Neural cell (in vitro differentiated cells): Measurements from ENCODE around the gene HHIPL2. TPM values are rescaled to one million over a fixed set of nuclear protein-coding genes. Genes with fewer than 3 reads are reported as not detected.

ENCODE experiments used
- H2AFZ ChIP-seq: fragments of 200-600, 300-800 bp; sonication (generic), shearing (Covaris generic); 2 replicates; pipeline ENCODE4 v1.6.0; 2014; ENCODE audit warnings: low read depth, mild to moderate bottlenecking, antibody characterized with exemption, low read length, moderate library complexity
- H3F3A ChIP-seq: fragments of 200-600 bp; shearing (Covaris generic); 2 replicates; pipeline ENCODE4 v1.6.1; 2016; ENCODE audit warnings: mild to moderate bottlenecking, moderate library complexity, mixed read lengths, antibody characterized with exemption, low read length; ENCODE audit not compliant: insufficient read depth, poor library complexity, severe bottlenecking
- H3K27ac ChIP-seq: fragments of 200-600, 300-800 bp; sonication (generic), shearing (Covaris generic); 2 replicates; pipeline ENCODE4 v1.5.1; 2014; ENCODE audit warnings: mild to moderate bottlenecking, low read length, moderate library complexity
- H3K27me3 ChIP-seq: fragments of 300-800, 200-600 bp; sonication (generic), shearing (Covaris generic); 2 replicates; pipeline ENCODE4 v1.6.0; 2014; ENCODE audit warnings: mild to moderate bottlenecking, low read depth, low read length, moderate library complexity; ENCODE audit not compliant: insufficient read depth
- H3K36me3 ChIP-seq: fragments of 300-800, 200-600 bp; sonication (generic), shearing (Covaris generic); 2 replicates; pipeline ENCODE4 v1.5.1; 2014; ENCODE audit warnings: mild to moderate bottlenecking, antibody characterized with exemption, low read length, moderate library complexity; ENCODE audit not compliant: insufficient read depth
- H3K4me2 ChIP-seq: fragments of 300-800, 200-600 bp; sonication (generic), shearing (Covaris generic); 2 replicates; pipeline ENCODE4 v1.6.0; 2014; ENCODE audit warnings: mild to moderate bottlenecking, low read length
- H3K4me3 ChIP-seq: fragments of 300-800, 200-600 bp; sonication (generic), shearing (Covaris generic); 2 replicates; pipeline ENCODE4 v1.5.1; 2014; ENCODE audit warnings: mild to moderate bottlenecking, low read length, moderate library complexity
- H3K79me2 ChIP-seq: fragments of 200-600 bp; shearing (Covaris generic); replicated peaks from 2 replicates; pipeline ENCODE4 v1.6.0; 2014; ENCODE audit warnings: mild to moderate bottlenecking, low read length, moderate library complexity; ENCODE audit not compliant: insufficient read depth
- H3K9ac ChIP-seq: fragments of 300-800, 200-600 bp; sonication (generic), shearing (Covaris generic); 2 replicates; pipeline ENCODE4 v1.6.1; 2016; ENCODE audit warnings: mild to moderate bottlenecking, low read length, mixed read lengths
- H3K9me2 ChIP-seq: fragments of 200-600 bp; shearing (Covaris generic); 2 replicates; pipeline ENCODE4 v1.6.1; 2016; ENCODE audit warnings: mild to moderate bottlenecking, low read length, mixed read lengths; ENCODE audit not compliant: insufficient read depth
- H3K9me3 ChIP-seq: fragments of 200-600, 300-800 bp; sonication (generic), shearing (Covaris generic); 2 replicates; pipeline ENCODE4 v1.6.1; 2016; ENCODE audit warnings: mild to moderate bottlenecking, mixed run types, low read length, moderate library complexity, mixed read lengths
- H4K20me1 ChIP-seq: fragments of 200-600 bp; shearing (Covaris generic); 2 replicates; pipeline ENCODE4 v1.6.1; 2016; ENCODE audit warnings: mild to moderate bottlenecking, mixed run types; ENCODE audit not compliant: insufficient read depth
- CTCF ChIP-seq: fragments of 450-650 bp; IDR thresholded peaks from 2 replicates; pipeline ENCODE4 v1.5.1; 2014; ENCODE audit warnings: antibody characterized with exemption, mild to moderate bottlenecking, moderate library complexity; ENCODE audit not compliant: poor library complexity, severe bottlenecking
- EP300 ChIP-seq: fragments of 450-650 bp; conservative IDR thresholded peaks from 2 replicates; pipeline ENCODE4 v1.6.1; 2014; ENCODE audit warnings: antibody characterized with exemption, mild to moderate bottlenecking, moderate library complexity; ENCODE audit not compliant: poor library complexity, severe bottlenecking
- EZH2 ChIP-seq: fragments of 200-600, 300-800 bp; shearing (Covaris generic), sonication (generic); IDR thresholded peaks from 2 replicates; pipeline ENCODE4 v1.6.1; 2014; ENCODE audit warnings: antibody characterized with exemption, low read length, borderline replicate concordance, mild to moderate bottlenecking; ENCODE audit not compliant: insufficient read depth, poor library complexity, severe bottlenecking
- MXI1 ChIP-seq: fragments of 450-650 bp; conservative IDR thresholded peaks from 2 replicates; pipeline ENCODE4 v1.6.1; 2014; ENCODE audit warnings: antibody characterized with exemption, mild to moderate bottlenecking; ENCODE audit not compliant: poor library complexity, severe bottlenecking
- POLR2AphosphoS5 ChIP-seq: IDR thresholded peaks from 2 replicates; pipeline ENCODE4 v1.6.1; 2012
- RAD21 ChIP-seq: fragments of 450-650 bp; conservative IDR thresholded peaks from 2 replicates; pipeline ENCODE4 v1.6.1; 2014; ENCODE audit warnings: antibody characterized with exemption, mild to moderate bottlenecking, moderate library complexity
- REST ChIP-seq: IDR thresholded peaks from 2 replicates; pipeline ENCODE4 v1.6.1; 2012; ENCODE audit warnings: borderline replicate concordance
- SMC3 ChIP-seq: fragments of 450-650 bp; conservative IDR thresholded peaks from 2 replicates; pipeline ENCODE4 v1.6.1; 2014; ENCODE audit warnings: antibody characterized with exemption, mild to moderate bottlenecking, moderate library complexity; ENCODE audit not compliant: poor library complexity
- TAF1 ChIP-seq: IDR thresholded peaks from 2 replicates; pipeline ENCODE4 v1.6.1; 2012; ENCODE audit warnings: low read depth
- polyA plus RNA-seq: library from polyadenylated mRNA; depleted of rRNA; stranded (reverse); fragments of >200 nt; gene quantifications from 2 replicates; pipeline ENCODE4 v1.2.3, GENCODE V29; 2014

HHIPL2 gene
- polyA plus RNA-seq, 1 donor from 2014 or later, result 0.36 TPM

- no peak for TF ChIP-seq RAD21
- TF ChIP-seq POLR2AphosphoS5, result no peak
- TF ChIP-seq TAF1, result no peak
- TF ChIP-seq EP300, result no peak
- no peak for TF ChIP-seq SMC3
- no peak for TF ChIP-seq CTCF
- no peak for TF ChIP-seq EZH2
- TF ChIP-seq MXI1, result no peak
- no peak for TF ChIP-seq REST
- no peaks in the 10 kb centered on the region for H4K20me1 ChIP-seq
- H3K27me3 ChIP-seq, result no peaks in the 10 kb centered on the region
- H3K9me2 ChIP-seq, result no peaks in the 10 kb centered on the region
- no peaks in the 10 kb centered on the region for H3K79me2 ChIP-seq
- no peak overlapping the region for H3K27ac ChIP-seq
- no peak overlapping the region for H3K9ac ChIP-seq
- no peaks in the 10 kb centered on the region for H3F3A ChIP-seq
- H3K36me3 ChIP-seq, result no peaks in the 10 kb centered on the region
- no peak overlapping the region for H3K4me2 ChIP-seq
- H3K9me3 ChIP-seq, result no peaks in the 10 kb centered on the region
- H2AFZ ChIP-seq, result no peak overlapping the region
- H3K4me3 ChIP-seq, result no peak overlapping the region
Observed at GRCh38 chr1:222594789-222595188, 46.9 kb upstream of the HHIPL2 start.

- Histone ChIP-seq H2AFZ (no peak overlapping the region), H3K27ac (no peak overlapping the region), H3K9ac (no peak overlapping the region), H3F3A (no peaks in the 10 kb centered on the region), H3K4me2 (no peak overlapping the region), H3K9me2 (no peaks in the 10 kb centered on the region), H3K79me2 (peaks cover 15% of the 10 kb centered on the region), H3K9me3 (no peaks in the 10 kb centered on the region), H3K4me3 (no peak overlapping the region), H3K27me3 (no peaks in the 10 kb centered on the region), H3K36me3 (peaks cover under 1% of the 10 kb centered on the region), H4K20me1 (no peaks in the 10 kb centered on the region)
- TF ChIP-seq RAD21, result no peak
- TF ChIP-seq TAF1, result no peak
- no peak for TF ChIP-seq EP300
- no peak for TF ChIP-seq MXI1
- TF ChIP-seq POLR2AphosphoS5, result no peak
- no peak for TF ChIP-seq REST
- no peak for TF ChIP-seq EZH2
- no peak for TF ChIP-seq CTCF
- no peak for TF ChIP-seq SMC3
Observed at GRCh38 chr1:222592171-222592570, 44.3 kb upstream of the HHIPL2 start.
